Smooth muscle cell (in vitro differentiated cells): ENCODE data around the gene RABAC1. TPM values are rescaled to one million over a fixed set of nuclear protein-coding genes. Genes with fewer than 3 reads are reported as not detected.
"Not testable (repeated sequence)": the region's sequence is repeated elsewhere in the genome, so short reads cannot be mapped to it uniquely, and the experiment has no call there.

Experiments used
- DNase-seq: peaks from one replicate; lab custom pipeline; 2025; ENCODE audit not compliant: unreplicated experiment; lab: John Stamatoyannopoulos, UW
- H2AFZ ChIP-seq: fragments of 200-600 bp; sonication (generic); 2 replicates; pipeline ENCODE4 v1.6.0; 2016; ENCODE audit warnings: antibody characterized with exemption, low read depth, mild to moderate bottlenecking
- H3F3A ChIP-seq: fragments of 200-600 bp; sonication (generic); 2 replicates; pipeline ENCODE4 v1.6.0; 2017; ENCODE audit warnings: antibody characterized with exemption, low read depth
- H3K27ac ChIP-seq: fragments of 200-600 bp; sonication (generic); 2 replicates; pipeline ENCODE4 v1.5.1; 2016; ENCODE audit warnings: low read depth, mild to moderate bottlenecking
- H3K27me3 ChIP-seq: fragments of 200-600 bp; sonication (generic); 2 replicates; pipeline ENCODE4 v1.6.1; 2016; ENCODE audit warnings: low read depth, mild to moderate bottlenecking
- H3K36me3 ChIP-seq: fragments of 200-600 bp; sonication (generic); 2 replicates; pipeline ENCODE4 v1.5.1; 2016; ENCODE audit warnings: low read depth
- H3K4me1 ChIP-seq: fragments of 200-600 bp; sonication (generic); 2 replicates; pipeline ENCODE4 v1.5.1; 2016; ENCODE audit warnings: low read depth
- H3K4me2 ChIP-seq: fragments of 200-600 bp; sonication (generic); 2 replicates; pipeline ENCODE4 v1.6.0; 2016; ENCODE audit warnings: mild to moderate bottlenecking
- H3K4me3 ChIP-seq: fragments of 200-600 bp; sonication (generic); 2 replicates; pipeline ENCODE4 v1.5.1; 2016; ENCODE audit warnings: mild to moderate bottlenecking
- H3K79me2 ChIP-seq: fragments of 200-600 bp; sonication (generic); 2 replicates; pipeline ENCODE4 v1.6.0; 2016; ENCODE audit warnings: low read depth, mild to moderate bottlenecking
- H3K9ac ChIP-seq: fragments of 200-600 bp; sonication (generic); 2 replicates; pipeline ENCODE4 v1.6.0; 2016; ENCODE audit warnings: low read depth
- H3K9me3 ChIP-seq: fragments of 200-600 bp; sonication (generic); replicated peaks from 2 replicates; pipeline ENCODE4 v1.5.1; 2016; ENCODE audit warnings: low read depth
- H4K20me1 ChIP-seq: fragments of 200-600 bp; sonication (generic); 2 replicates; pipeline ENCODE4 v1.6.0; 2016; ENCODE audit warnings: low read depth
- WGBS: methylation state at CpG from one replicate; pipeline ENCODE4 v1.1.7; 2016; ENCODE audit warnings: low lambda C conversion rate; 5-methylcytosine and 5-hydroxymethylcytosine counted together
- polyA plus RNA-seq: library from polyadenylated mRNA; unstranded; fragments of >200 nt; fragmentation: Nextera tagmentation; extraction: Ambion mirVana; gene quantifications from 2 replicates; pipeline ENCODE4 v1.2.1, GENCODE V29; 2016
- total RNA-seq: library from RNA; depleted of rRNA; stranded (reverse); fragments of >200 nt; gene quantifications from 2 replicates; pipeline ENCODE4 v1.2.3, GENCODE V29; 2014
- TF ChIP-seq, protein P1 (sequence below): fragments of 200-600 bp; sonication (generic); IDR thresholded peaks from 2 replicates; pipeline ENCODE4 v1.5.1; 2017; ENCODE audit warnings: borderline replicate concordance, mild to moderate bottlenecking, antibody characterized with exemption; ENCODE audit not compliant: insufficient read depth, poor library complexity, severe bottlenecking

The RABAC1 gene
- total and polyA plus RNA-seq, 2 experiments from 2014 or later: 304 to 581 TPM

DNA sequence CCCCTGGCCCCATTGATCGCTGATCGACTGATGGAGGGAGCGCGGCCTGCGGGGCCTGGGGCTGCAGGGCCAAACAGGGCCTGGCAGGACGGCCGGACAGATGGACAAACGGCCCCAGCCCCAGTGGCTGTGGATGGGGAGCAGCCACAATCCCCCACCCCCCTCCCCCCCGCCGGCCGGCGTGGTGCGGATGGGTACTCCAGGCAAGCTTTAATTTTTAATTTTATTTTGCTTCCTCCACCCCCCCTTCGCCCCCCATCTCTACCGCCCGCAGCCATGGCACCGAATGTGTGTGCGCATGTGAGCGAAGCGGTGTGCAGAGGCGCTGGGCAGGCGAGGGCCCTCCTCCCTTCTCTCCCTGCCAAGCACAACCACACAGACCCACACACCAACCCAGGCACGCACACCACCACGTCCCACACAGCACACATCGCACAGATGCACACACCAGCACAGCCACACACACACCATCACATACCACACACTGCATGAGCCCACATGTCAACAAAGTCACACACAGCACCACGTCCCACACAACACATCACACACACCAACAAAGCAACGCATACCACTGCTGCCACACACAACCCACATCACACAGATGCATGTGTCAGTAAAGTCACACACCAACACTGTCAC, 43.2 kb downstream of the RABAC1 start:
- TF ChIP-seq, protein P1, sequence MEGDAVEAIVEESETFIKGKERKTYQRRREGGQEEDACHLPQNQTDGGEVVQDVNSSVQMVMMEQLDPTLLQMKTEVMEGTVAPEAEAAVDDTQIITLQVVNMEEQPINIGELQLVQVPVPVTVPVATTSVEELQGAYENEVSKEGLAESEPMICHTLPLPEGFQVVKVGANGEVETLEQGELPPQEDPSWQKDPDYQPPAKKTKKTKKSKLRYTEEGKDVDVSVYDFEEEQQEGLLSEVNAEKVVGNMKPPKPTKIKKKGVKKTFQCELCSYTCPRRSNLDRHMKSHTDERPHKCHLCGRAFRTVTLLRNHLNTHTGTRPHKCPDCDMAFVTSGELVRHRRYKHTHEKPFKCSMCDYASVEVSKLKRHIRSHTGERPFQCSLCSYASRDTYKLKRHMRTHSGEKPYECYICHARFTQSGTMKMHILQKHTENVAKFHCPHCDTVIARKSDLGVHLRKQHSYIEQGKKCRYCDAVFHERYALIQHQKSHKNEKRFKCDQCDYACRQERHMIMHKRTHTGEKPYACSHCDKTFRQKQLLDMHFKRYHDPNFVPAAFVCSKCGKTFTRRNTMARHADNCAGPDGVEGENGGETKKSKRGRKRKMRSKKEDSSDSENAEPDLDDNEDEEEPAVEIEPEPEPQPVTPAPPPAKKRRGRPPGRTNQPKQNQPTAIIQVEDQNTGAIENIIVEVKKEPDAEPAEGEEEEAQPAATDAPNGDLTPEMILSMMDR: no peak

DNA sequence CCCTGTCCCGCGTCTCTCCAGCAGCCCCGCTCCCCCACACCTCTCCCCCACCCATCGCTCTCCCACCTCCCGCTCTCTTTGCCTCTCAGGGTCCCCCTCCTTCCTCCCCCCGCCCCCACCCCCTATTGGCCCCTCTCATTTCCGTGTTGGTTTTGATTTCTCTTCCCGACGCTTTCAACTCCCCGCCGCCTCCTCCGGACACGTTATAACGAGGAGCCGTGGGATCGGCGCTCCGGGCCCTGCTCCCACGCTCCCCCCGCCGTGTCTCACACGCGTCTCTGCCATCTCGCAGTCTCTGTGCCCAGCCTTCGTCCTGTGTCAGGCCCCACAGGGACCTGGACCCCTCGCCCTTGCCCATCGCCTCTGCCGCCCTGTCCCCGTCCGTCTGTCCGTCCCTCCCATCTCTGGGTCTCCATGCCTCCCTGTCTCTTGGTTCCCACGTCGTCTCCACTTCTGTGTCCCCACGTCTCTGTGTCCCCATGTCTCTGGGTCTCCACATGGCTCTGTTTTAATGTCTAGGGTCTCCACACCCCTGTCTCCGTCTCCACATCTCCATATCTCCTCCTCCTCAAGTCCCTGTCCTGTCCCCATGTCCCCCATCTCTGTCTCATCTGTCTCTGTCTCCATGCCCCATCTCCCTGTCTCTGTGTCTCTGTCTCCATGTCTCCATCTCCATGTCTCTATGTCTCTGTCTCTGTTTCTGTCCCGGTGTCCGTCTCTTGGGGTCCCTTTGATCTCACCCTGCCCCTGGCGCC, 43.9 kb downstream of the RABAC1 start:
- no peaks in the 10 kb centered on the region for H3K79me2 ChIP-seq
- no peak overlapping the region for H3K9ac ChIP-seq
- H3F3A ChIP-seq: no peaks in the 10 kb centered on the region
- no peak overlapping the region for H3K4me2 ChIP-seq
- H4K20me1 ChIP-seq: peaks cover 23% of the 10 kb centered on the region
- 25% methylated on average over 23 of the region's 38 CpGs for WGBS
- H3K4me3 ChIP-seq: no peak overlapping the region
- no peak overlapping the region for H3K27ac ChIP-seq
- no peaks in the 10 kb centered on the region for H3K36me3 ChIP-seq
- DNase-seq: no peak
- peaks cover 85% of the 10 kb centered on the region for H3K27me3 ChIP-seq
- TF ChIP-seq, protein P1: no peak
- H2AFZ ChIP-seq: no peak overlapping the region
- H3K9me3 ChIP-seq: no peaks in the 10 kb centered on the region
- no peaks in the 10 kb centered on the region for H3K4me1 ChIP-seq

More for the DNA sequence above, 43.2 kb downstream of the RABAC1 start:
- WGBS: 68% methylated on average over 14 of the region's 27 CpGs
- H3K4me2 ChIP-seq: no peak overlapping the region
- no peak overlapping the region for H2AFZ ChIP-seq
- no peaks in the 10 kb centered on the region for H3F3A ChIP-seq
- no peaks in the 10 kb centered on the region for H3K9me3 ChIP-seq
- H3K9ac ChIP-seq: no peak overlapping the region
- no peaks in the 10 kb centered on the region for H3K36me3 ChIP-seq
- no peak overlapping the region for H3K4me3 ChIP-seq
- no peaks in the 10 kb centered on the region for H3K4me1 ChIP-seq
- H4K20me1 ChIP-seq: peaks cover 17% of the 10 kb centered on the region
- H3K27me3 ChIP-seq: peaks cover 87% of the 10 kb centered on the region
- no peak overlapping the region for H3K27ac ChIP-seq
- DNase-seq: no peak
- H3K79me2 ChIP-seq: no peaks in the 10 kb centered on the region

- not testable (repeated sequence) for H3K4me1 ChIP-seq, H3K9ac ChIP-seq, H3K4me2 ChIP-seq, H3K36me3 ChIP-seq, H3K4me3 ChIP-seq, H3K27ac ChIP-seq, H3K9me3 ChIP-seq, H2AFZ ChIP-seq, H3K79me2 ChIP-seq, DNase-seq, H3F3A ChIP-seq
- H4K20me1 ChIP-seq: peaks cover 30% of the 10 kb centered on the region
- no CpG with 5 or more reads among the region's 5 CpGs for WGBS
- peaks cover 84% of the 10 kb centered on the region for H3K27me3 ChIP-seq
These were observed 44.7 kb downstream of the RABAC1 start for GRCh38 chr19:41914424-41914834.

DNA sequence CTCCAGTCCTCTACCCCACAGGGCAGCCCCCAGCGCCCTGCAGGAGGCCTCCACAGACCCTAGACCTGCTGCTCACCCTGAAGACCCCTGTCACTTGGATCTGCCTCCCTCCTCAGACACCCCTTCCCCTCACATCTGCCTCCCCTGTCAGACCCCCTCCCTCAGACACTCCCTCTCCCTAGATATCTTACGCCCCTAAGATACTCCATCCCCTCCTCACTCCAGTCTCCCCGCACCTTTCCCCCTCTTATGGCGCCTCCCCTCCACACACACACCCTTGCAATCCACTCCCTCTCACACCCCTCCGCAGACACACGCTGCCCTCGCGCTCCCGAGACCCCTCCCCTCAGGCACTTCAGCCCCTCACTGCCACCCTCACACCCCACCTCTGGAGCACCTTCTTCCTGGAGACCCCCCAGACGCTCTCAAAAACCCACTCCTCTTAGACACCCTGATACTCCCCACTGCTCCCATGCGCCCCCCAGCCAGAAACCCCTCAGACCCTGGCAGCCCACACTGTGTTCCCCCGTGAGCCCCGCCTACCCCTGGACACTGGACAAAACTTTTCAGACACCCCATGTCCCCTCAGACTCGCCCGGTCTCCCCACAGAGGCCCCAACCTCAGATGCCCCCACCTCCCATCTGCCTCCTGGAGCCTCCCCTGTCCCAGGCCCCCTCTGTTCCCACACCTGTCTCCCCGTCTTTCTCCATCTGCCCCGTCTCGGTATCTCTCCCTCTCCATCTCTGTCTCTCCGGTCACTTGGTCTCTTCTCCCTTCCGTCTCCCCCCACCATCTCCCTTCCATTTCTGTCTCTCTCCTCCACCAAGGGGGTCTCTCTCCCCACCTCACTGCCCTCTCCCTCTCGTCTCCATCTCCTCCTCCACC, 45.3 kb downstream of the RABAC1 start:
- no peak for DNase-seq
- H3K9ac ChIP-seq: no peak overlapping the region
- no peak overlapping the region for H2AFZ ChIP-seq
- peaks cover 80% of the 10 kb centered on the region for H3K27me3 ChIP-seq
- H3K36me3 ChIP-seq: no peaks in the 10 kb centered on the region
- no peaks in the 10 kb centered on the region for H3K79me2 ChIP-seq
- 23% methylated on average over 7 of the region's 21 CpGs for WGBS
- TF ChIP-seq, protein P1: no peak
- H3F3A ChIP-seq: no peaks in the 10 kb centered on the region
- no peak overlapping the region for H3K4me3 ChIP-seq
- H3K4me2 ChIP-seq: no peak overlapping the region
- no peak overlapping the region for H3K27ac ChIP-seq
- no peaks in the 10 kb centered on the region for H3K4me1 ChIP-seq
- no peaks in the 10 kb centered on the region for H3K9me3 ChIP-seq
- H4K20me1 ChIP-seq: peaks cover 34% of the 10 kb centered on the region
